Hepatocyte (in vitro differentiated cells): ENCODE data around the gene SLC16A6.

Experiments used
- EZH2 ChIP-seq: fragments of 200-600 bp; sonication (generic); IDR thresholded peaks from 2 replicates; pipeline ENCODE4 v1.6.1; 2016; ENCODE audit warnings: antibody characterized with exemption, mild to moderate bottlenecking, borderline replicate concordance
- TF ChIP-seq, protein P1 (sequence below): fragments of 200-600 bp; sonication (generic); IDR thresholded peaks from 2 replicates; pipeline ENCODE4 v1.5.1; 2016; ENCODE audit warnings: antibody characterized with exemption, mild to moderate bottlenecking; ENCODE audit not compliant: poor library complexity

DNA sequence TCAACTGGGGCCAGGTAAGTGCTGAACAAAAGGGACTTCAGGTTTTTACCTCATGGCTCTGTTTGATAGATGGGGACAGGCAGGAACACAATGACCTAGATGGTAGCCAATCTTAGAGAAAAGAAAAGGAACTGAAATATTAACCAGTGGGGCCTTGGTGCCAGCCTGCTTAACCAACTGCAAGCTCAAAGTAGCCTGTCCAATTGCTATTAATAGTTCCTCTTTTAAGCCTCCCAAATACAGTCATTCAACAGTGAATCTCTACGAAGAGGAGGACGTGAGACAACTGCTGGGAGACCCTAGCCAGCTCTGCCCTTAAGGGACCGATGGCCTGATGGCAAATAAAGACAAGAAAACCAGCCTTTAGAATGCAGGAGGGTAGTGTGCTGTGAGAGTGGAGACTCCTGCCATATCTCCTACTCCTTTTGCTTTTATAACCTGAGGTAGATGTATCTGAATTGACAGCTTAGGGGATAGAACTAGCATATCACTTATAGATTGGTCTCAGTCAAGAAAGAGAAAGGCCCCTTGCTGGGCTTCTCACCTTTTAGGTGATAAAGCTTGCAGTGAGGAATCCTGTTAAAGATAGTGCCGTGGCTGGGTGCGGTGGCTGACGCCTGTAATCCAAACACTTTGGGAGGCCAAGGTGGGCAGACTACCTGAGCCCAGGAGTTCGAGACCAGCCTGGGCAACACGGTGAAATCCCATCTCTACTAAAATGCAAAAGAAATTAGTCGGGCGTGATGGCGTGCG, 28.7 kb upstream of the SLC16A6 start:
- TF ChIP-seq, protein P1, sequence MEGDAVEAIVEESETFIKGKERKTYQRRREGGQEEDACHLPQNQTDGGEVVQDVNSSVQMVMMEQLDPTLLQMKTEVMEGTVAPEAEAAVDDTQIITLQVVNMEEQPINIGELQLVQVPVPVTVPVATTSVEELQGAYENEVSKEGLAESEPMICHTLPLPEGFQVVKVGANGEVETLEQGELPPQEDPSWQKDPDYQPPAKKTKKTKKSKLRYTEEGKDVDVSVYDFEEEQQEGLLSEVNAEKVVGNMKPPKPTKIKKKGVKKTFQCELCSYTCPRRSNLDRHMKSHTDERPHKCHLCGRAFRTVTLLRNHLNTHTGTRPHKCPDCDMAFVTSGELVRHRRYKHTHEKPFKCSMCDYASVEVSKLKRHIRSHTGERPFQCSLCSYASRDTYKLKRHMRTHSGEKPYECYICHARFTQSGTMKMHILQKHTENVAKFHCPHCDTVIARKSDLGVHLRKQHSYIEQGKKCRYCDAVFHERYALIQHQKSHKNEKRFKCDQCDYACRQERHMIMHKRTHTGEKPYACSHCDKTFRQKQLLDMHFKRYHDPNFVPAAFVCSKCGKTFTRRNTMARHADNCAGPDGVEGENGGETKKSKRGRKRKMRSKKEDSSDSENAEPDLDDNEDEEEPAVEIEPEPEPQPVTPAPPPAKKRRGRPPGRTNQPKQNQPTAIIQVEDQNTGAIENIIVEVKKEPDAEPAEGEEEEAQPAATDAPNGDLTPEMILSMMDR: no peak
- no peak for TF ChIP-seq EZH2
